Measurements from ENCODE around the gene JOSD2. TPM values are rescaled to one million over a fixed set of nuclear protein-coding genes. Genes with fewer than 3 reads are reported as not detected.

Gene JOSD2
- total RNA-seq, 1 donor from 2014 or later = 36.1 TPM

DNA sequence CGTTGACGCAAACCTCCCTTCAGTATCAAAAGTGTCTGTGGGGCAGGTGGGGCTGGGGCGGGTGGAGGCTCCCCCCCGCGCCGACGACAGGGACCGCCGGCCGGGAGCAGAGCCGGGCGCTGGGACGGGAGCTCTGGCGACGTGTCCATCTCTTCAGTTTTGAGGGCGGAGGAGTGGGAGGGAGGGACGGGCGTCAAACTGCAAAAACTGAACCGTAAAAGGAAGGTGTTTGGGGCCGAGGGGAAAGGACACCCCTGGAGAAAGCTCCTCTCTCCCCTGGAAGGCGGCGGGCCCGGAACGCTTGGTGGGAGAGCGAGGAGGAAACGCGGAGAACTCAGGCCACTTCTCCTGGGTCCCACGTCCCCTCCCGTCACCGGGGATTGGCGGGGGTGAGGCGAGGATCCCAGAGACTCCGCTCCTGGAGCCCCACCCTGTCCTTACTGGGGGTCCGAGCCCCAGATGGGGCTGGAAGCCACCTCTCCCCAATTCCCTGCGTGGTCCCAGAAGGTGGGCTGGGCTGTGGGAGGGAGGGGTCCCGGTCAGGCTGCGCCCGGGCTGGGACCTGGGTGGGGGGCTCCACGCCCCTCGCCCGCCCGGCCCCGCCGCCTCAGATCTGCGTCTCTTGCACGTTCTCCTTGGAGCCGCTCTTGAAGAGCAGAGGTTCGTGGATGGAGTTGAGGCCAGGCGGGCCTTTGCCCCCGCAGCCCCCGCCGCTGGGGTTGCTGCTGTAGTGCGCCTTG is 6.1 kb upstream of the JOSD2 start:
- DNase-seq (ENCODE audit: low spot score) = no peak
- intact Hi-C loops (cut with DNase I) = no loop called here

DNA sequence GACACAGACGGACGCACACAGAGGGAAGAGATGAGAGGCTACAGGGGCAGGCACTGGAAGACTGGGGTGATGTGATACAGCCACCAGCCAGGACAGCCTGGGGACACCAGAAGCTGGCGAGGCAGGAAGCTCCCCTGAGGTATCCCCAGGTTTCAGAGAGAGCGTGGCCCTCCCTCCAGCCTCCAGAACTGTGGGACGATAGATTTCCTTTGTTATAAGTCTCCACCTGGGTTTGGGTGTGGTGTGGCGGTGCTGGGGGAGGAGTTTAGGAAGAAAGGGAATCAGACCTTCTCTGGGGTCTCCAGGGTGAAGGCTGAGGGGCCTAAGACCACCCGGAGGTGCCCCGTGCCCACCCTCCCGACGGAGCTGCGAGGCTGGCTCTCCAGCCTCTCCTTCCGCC is 5.5 kb upstream of the JOSD2 start:
- DNase-seq (ENCODE audit: low spot score) = no peak
- intact Hi-C loops (cut with DNase I) = no loop called here

DNA sequence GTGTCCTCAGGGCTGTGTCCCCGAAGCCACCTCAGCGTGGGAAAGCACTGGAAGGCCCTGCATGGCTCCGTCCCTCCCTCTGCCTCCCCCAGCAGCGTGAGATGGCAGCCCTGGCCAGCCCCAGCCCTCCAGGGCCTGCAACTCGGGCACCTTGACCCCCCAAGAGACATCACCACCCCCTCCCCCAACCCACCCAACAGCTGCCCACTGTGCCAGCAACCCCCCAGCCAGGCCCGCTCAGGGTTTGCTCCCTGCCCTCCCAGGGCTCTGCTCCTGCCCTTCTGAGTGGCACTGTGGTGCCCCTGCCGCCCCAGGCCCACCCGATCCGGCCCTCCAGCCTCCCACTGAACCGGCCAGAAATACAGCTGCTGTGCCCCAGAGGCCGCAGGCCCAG is 4.2 kb upstream of the JOSD2 start:
- no peak for DNase-seq (ENCODE audit: low spot score)
- intact Hi-C loops (cut with DNase I) = no loop called here

DNA sequence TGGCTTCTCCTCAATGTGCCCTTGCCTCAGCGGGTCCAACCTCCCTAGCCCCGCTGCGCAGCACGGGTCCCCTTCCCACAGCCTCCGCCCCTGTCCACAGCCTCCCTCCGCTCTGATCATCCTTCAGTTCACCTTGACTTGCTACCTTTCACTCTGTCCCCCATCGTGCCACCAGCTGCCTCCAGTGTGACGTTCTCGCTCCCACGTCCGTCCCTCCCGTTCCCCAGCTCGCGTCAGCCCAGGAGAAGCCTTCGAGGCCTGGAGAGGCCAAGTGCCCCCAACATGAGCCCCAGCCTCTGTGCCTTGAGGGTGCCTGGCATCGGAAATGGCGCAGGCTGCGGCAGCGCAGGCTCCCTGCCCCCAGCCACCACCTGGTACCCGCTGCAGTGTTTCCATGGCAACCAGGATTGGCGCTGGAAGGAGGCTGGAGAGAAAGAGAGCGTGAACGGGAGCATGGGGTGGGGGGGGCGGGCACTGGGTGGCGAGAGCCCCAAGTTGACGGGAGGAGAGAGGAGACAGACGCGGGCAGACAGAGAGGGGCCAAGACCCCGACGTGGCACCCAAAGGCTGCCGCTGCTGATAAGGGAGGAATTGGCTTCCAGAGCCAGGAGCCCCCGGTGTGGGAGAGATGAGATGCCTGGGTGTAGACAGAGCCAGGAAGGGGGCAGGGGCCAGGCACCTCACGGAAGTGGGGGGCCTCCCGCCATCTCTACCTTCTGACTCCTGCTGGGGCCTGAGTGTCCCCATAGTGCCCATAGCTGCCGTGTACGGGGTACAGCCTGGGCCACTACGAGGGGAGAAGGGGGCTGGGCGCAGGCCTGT is 3.6 kb upstream of the JOSD2 start:
- no peak for DNase-seq (ENCODE audit: low spot score)
- intact Hi-C loops (cut with DNase I) = no loop called here

DNA sequence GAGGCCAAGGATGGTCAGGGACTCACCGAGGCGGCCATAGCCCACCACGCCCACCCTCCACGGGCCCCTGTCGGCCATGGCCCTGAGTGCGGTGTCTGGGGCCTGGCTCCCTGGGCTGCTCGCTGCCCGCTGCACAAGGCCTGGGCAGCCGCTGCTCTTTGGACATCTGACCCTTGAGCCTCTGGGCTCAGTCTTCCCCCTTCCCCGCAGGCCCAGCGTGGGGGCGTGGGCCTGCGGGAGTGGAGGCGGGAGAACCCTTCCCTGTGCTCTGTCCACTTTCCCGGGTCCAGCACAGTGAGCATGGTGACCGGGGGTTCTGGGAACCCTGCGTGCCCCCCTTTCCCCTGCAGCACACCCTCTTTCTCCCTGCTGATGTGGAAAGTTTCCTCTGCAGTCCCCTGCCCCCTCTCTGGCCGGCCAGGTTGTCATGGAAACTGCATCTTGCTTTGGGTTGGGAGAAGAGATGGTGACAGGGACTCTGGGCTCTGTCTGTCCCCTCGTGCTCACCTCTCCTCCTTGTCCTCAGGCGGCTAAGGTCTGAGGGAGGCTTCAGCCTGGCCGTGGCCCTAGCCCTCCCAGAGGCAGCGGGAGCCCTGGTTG is 2.9 kb upstream of the JOSD2 start, which contains the start of gene ASPDH:
Gene ASPDH (minus strand): TSS at position 168 of the 600 bp plus-strand sequence. CDS start 90 bp downstream, at position 78.
- intact Hi-C loops (cut with DNase I) = no loop called here
- DNase-seq (ENCODE audit: low spot score) = no peak

DNA sequence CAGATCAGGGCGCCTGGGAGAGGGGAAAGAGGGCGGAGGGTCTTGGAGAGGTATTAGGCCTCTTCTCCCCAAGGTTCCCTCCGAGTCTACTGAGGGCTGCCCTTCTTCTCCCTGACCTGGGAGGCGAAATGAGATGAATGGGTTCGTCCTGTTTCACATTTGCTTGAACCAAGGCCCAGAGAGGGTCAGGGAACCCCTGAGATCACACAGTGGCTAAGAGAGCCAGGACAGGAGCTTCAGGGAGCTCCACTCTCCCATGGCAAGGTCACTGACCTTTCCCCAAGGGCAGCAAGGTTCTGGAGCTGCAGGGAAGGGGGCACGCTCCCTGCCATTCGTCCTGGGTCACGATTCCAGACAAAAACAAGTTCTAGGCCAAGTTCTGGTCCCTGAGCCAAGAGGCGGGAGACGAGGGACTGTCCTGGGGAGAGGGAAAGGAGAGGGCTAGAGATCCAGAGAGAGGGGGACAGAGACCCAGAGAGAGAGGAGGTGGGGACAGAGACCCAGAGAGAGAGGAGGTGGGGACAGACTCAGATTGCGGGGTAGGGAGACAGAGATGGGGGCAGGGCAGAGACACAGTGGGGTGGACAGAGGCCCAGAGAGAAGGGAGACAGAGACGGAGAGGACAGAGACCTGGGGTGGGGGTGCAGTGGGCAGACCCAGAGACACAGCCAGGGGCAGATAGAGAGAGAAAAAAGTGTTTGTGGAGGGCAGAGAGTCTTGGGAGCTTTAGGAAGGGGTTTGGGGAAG is 2.2 kb upstream of the JOSD2 start:
- no peak for DNase-seq (ENCODE audit: low spot score)

DNA sequence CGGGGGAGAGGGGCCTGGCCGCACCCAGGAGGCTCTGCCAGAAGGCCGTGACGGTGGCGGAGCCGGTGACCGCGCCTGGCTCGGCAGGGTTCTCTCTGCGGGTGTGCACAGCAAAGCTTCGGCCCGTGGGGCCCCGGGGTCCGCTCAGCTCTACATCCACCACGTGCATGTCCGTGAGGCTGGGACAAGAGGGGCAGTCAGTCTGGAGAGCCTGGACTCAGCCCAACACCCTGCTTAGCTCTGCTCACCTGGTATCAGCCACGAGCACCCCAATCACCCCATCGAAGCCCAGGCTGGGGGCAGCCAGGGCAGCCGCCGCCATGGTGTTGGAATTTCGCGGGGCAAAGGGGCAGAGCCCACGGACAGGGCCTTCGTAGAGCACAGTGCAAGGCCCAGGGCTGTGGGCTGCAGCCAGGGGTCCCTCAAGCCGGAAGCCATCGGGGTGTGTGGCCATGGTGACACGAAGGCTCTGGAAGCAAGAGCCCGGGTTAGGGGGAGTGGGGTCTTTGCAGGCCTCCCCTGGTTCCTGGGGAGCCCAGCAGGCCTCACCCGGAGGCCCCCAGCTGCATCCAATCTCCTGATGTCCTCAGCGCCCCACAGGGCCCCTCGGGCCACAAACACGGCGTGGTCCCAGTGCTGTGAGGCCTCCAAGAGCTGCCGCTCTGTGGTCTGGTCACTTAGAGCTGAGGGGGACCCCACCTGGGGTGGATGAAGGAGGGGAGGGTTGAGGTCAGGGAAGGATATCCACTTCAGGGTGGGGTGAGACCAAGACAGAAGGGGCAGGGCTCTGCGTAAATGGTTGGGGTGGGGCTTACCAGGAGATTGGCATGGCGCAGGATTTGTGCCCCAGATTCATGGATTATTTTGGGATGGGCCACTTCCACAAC is 1.4 kb upstream of the JOSD2 start:
- peak; percentile 74 for DNase-seq (ENCODE audit: low spot score)
- intact Hi-C loops (cut with DNase I) = no loop called here

More for the DNA sequence above, 2.2 kb upstream of the JOSD2 start:
- intact Hi-C loops (cut with DNase I) = no loop called here

DNA sequence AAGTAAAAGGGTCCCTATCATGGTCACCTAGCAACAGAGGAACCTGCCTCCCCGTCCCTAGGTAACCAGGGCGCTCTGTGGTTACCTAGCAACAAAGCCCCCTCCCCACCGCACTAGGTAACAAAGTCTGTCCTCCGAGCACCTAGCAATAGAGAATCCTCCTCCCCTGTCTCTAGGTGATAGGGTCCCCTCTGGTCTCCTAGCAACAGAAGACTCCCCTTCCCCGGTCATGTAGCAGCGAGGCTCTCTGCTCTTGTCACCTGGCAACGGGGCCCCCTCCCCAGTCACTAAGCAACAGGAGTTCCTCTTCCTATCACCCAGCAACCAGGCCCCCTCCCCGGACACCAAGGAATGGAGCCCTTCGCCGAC is 307 bp downstream of the JOSD2 start:
- no peak for DNase-seq (ENCODE audit: low spot score)
- intact Hi-C loops (cut with DNase I) = loop anchor here (1.0 to 2.0 kb wide), 2 partner anchors 34 to 126 kb away; partner anchors contain the start of genes EMC10, GARIN5A and POLD1

DNA sequence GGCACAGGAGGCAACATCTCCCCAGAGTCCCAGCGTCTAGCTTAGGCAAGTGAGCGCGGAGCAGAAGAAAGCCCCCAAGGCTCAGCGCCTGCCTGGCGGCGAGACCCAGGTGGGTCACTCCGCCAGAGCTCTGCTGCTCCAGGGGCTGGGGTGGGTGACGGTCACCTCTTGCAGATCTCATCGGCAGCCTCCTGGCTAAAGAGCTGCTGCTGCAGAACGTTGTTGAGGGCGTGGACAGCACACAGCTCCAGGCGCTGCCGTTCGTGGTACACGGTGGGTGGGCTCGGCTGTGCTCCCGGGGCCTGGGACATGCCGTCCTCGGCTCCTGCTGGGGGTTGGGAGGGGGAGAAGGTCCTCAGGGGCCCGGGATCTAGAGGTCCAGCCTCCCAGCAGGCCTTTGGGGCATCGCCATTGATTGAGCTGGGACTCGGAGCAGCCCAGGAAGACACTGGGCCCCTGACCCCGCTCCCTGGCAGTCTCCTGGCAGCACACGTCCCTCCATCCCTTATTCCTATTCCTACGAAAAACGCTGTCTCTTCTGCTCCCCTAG is 795 bp downstream of the JOSD2 start:
- intact Hi-C loops (cut with DNase I) = loop anchor here (2.0 kb wide), 1 partner anchor 33 kb away; the partner anchor contains the start of genes EMC10 and GARIN5A

DNA sequence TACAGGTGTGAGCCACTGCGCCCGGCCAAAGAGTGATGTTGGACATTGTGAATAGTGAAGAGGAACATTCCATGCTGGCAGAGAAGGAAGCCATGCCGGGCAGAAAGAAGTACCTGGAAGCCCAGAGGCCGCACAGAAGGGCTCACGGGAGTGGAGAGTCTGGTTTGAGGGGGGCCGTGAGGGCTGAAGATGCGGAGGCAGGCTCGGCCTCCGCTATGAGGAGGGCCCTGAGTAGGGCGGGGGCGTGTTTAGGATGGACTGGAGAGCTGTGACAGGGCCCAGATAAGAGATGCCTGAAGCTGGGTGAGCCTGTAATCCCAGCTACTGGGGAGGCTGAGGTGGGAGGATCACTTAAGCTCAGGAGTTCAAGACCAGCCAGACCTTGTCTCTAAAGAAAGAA is 1.6 kb downstream of the JOSD2 start:
- intact Hi-C loops (cut with DNase I) = no loop called here
- no peak for DNase-seq (ENCODE audit: low spot score)

More for the DNA sequence above, 795 bp downstream of the JOSD2 start:
- peak; percentile 69 for DNase-seq (ENCODE audit: low spot score)

DNA sequence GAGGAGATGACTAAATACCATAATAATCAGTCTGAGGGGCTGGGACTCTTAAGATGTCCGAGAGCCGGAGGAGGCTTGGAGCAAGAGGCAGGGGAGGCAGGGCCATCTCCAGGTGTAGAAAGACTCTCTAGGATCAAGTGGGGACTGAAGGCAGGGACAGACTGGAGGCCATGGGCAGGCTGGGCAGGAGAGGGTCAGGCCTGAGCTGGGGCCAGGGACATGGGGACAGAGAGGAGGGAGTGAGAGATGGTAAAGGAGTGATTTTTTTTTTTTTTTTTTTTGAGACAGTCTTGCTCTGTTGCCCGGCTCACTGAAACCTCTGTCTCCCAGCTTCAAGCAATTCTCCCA is 2.2 kb downstream of the JOSD2 start:
- DNase-seq (ENCODE audit: low spot score) = no peak
- intact Hi-C loops (cut with DNase I) = no loop called here

DNA sequence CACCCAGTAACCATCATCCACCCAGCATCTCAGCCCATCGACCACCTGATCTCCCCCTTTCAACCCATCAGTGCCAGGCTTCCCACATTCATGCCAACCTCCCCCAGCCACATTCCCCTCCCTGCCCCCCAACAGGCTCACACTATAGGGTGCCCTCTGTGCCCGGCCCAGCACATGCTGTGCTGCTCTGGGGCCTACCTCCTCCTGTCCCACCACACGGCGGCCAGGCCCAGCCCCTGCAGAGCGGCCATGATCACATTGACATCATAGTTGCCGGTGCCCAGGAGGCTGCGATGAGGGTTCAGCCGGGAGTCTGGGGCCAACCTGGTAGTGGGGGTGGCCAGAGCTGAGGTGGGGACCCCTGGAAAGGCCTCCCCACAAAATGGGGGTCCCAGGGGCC is 3.6 kb downstream of the JOSD2 start:
- intact Hi-C loops (cut with DNase I) = no loop called here
- DNase-seq (ENCODE audit: low spot score) = no peak

DNA sequence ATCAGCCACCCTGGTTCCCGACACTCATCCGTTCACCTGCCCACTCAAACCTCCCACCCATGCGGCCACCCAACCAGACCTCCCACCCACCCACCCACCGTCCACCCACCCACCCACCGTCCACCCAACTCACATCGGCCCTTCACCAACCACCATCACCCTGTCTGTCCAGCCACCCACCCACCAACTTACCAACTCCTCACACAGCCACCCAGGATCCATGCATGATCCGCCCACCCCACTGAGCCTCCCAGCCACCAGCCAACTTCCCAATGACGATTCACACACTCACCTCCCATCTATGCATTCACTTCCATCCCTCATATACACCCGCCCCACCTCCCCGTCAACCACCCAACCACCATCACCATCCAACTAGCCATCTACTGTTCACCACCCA is 4.3 kb downstream of the JOSD2 start:
- no peak for DNase-seq (ENCODE audit: low spot score)
- intact Hi-C loops (cut with DNase I) = no loop called here

DNA sequence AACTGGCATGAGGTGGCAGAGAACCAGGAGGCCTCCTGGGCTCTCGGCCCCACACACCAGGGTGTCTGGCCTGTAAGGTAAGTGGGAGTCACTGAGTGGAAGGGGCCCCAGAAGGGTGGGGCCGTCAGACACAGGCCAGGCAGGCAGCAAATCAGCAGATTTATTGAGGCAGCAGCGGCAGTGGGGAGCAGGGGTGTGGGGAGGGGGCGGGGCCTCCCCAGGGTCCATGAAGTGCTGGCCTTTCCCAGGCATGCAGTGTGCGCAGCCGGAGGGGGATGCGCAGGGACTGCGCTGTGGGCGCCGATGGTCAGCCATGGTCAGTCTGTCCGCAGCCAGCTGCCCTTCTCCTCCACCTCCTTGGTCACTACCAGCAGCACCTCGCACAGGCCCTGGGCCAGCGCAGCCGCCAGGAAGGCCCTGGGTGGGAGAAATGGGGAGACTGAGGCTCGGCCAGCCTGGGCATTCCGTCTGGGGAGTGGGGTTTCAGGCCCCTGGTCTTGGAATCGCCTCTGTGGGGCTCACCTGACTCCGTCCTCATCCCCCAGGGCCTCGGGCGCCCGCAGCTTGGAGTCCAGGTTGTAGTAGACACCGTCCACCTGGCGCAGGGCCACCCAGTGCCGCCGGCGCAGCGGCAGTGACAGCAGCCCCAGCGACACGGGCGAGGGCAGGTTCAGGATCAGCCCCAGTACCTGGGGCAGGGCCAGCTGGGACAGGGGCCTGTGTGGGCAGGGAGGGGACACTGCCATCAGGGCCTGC is 5.0 kb downstream of the JOSD2 start:
- no peak for DNase-seq (ENCODE audit: low spot score)
- intact Hi-C loops (cut with DNase I) = no loop called here

DNA sequence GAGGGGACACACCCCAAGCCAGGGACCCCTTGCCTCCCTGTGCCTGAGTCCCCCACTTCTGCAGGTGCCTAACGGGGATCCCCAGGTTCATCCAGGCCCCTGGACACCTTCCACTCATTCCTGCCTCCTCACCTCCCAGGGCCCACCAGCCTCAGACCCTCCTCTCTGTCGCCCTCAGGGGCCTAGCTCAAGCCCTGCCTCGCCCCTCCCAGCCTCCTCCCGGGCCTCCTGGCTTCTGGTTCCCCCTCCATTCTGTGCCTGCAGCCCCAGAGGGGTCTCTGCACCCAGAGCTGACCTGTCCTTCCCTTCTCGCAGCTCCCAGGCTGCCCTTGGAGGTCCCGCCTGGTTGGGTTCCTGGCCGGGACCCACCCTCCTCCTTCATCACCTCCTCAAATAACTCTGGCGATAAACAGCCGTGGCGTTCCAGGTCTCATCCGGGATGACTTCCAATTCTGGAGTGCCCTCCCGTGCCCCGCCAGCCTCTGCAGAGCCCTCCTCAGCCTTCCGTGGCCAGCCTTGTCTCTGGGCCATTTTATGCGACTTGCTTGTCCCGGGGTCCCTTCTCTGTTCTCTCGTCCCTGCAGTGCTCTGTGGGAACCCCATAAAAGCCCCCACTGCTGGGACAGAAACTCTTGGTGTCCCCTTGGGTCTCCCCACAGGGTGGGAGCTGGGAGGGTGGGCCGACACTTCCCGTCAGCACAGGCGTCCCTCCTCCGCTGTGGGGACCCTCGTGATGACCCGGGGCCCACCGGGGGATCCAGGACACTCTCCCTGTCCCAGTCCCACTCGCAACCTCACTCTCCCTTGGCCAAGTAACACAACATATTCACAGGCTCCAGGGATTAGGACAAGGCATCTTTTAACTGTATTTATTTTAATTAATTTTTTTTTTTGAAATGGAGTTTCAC is 9.2 kb downstream of the JOSD2 start:
- DNase-seq (ENCODE audit: low spot score) = peak; percentile 90
- intact Hi-C loops (cut with DNase I) = no loop called here

DNA sequence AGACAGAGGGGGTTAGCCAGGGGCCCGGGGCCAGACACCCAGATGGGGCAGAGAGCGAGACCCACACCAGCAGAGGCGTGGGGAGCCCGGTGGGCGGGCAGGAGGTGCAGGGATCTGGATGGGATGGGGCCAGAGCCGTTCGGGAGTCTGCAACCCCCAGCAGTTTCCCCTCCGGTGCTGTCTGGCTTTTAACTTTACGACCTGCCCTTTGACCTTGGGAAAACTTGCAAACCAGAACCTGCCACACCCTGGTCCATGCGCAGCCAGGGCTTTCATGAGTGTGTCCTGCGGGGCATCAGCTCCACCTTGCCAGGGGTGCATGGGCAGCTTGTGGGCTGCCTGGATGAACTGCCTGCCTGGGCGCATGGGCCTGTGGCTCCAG is 9.8 kb downstream of the JOSD2 start:
- no peak for DNase-seq (ENCODE audit: low spot score)
- intact Hi-C loops (cut with DNase I) = no loop called here

DNA sequence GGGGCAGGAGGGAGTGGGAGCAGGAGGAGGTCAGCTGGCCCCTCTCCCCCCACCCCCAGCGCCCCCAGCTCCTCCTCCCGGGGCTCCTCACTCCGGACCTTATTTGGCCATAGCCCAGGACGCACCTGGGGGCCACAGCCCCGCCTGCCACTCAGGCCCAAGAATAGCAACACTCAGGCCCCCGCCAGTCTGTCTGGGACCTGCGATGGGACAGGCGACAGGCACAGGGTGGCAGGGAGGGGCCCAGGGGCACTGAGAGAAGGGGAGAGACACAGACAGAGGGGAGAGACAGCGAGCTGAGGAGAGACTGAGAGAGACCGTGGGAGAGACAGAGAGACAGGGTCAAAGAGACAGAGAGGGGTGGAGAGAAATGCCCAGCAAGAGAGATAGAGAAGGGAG is 10.2 kb downstream of the JOSD2 start:
- intact Hi-C loops (cut with DNase I) = no loop called here
- peak; percentile 91 for DNase-seq (ENCODE audit: low spot score)

All from cardiac septum (tissue), 1 donor.